Stimulated activated CD4-positive, alpha-beta T cell treated with anti-CD3 and anti-CD28 coated beads, Interleukin-12 subunit alpha, Interleukin-12 subunit beta, amount 100 ng/mL, for 24 hours (primary cell): ENCODE measurements around the gene HDAC4.

Experiments
- DNase-seq, 2 experiments: peaks; one replicate each; pipeline ENCODE4 v3.0.0-alpha.2; 2020; ENCODE audit warnings: low read depth in 2 of 2

The HDAC4 gene

DNA sequence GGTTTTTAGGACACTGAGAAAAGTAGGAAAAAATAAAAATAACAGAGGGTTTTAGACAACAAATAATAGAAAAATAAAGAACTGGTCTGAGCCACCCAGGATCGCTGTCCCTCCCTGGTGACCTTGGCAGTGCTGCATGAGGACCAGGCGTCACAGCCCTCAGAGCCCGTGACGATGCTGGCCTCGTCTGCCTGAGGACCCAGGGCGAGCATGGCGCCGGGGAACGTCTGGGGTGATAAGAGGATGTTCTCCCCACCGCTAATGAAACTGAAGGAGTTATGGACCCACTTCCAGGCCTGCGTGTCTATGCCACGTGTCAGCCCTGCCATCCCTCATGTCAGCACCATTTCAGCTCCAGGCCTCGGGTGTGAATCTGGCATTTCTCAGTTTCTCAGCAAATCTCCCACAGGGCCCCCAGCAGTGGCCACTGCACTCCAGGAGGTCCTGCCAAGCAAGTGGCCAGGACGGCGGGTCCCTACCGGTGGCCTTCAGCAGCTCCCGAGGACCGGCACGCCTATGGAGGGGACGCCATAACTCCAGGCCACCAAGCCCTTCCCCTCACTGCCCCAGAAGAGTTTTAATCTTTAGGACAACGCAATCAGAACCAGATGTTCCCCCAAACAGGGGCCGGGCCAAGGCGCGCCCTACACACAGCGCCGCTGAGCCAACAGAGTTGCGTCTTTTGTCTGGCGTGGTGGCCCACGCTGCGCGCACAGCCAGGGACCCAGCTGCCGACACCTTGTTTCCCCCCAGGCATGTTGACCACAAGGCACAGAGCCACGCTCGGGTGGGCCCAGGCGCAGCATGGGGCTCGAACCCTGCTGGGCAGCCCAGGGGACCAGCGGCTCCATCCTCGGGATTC lies 373.2 kb downstream of the HDAC4 start:
- no peak for DNase-seq

GRCh38 chr2:239026711-239027361 lies 374.0 kb downstream of the HDAC4 start:
- DNase-seq: no peak

GRCh38 chr2:239025951-239026461 lies 374.8 kb downstream of the HDAC4 start:
- DNase-seq: no peak

- no peak for DNase-seq
These were observed 375.6 kb downstream of the HDAC4 start for GRCh38 chr2:239025096-239025801.

GRCh38 chr2:239024226-239024625 lies 376.6 kb downstream of the HDAC4 start:
- no peak for DNase-seq

- no peak for DNase-seq
These were observed 378.2 kb downstream of the HDAC4 start for GRCh38 chr2:239022437-239023260.

DNA sequence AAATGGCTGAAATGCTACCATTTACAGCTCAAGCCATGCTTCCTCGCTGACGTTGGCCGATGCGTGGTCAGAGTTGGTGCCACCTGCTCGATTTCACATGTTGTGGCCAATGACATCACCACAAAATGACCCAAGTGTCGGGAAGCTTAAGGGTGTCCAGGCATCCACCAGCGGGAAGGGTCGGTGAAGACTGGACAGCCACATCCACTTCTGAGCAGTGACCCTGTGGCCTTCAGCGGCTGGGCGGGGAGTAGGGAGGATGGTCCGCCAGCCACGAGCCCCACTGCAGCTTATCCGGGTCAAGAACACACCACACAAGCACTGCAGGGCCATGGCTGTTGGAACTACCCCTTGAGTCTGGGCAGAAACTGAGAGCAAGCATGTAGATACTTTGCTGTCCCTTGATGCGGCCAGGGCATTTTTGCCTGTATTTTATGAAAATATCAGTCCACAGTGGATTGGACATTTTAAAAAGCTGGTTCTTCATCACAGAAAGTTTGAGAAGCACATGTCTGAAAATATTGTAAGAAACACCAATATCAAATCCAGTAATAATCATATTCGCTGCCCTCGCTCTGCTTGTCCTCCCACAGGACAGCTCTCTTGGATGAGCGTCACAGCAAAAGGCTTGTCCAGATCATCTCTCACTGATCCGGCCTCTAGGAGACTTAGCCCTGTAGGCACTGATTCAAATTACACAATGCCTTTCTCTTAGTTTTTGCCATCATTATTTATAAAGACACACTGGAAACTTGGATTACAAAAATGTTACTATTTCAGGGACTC lies 379.0 kb downstream of the HDAC4 start:
- DNase-seq: no peak

DNA sequence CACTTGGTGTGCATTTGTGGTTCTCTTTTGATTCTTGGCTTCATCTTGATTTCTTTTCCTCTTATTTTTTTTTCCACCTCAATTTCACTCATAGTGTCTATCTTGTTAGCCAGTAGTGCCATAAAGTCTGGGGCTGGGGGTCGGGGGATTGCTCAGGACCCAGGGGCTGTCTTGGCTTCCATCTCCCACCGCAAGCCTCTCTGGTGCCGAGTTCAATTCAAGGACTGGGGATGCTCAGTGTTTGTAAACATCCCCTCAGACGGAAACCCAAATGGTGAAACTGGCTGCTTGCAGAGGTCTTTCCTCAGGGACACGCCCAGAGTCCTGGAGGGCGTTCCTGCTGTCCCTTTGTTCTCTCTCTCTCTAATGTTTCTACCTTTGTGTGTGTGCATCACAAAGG lies 379.6 kb downstream of the HDAC4 start:
- DNase-seq: no peak

DNA sequence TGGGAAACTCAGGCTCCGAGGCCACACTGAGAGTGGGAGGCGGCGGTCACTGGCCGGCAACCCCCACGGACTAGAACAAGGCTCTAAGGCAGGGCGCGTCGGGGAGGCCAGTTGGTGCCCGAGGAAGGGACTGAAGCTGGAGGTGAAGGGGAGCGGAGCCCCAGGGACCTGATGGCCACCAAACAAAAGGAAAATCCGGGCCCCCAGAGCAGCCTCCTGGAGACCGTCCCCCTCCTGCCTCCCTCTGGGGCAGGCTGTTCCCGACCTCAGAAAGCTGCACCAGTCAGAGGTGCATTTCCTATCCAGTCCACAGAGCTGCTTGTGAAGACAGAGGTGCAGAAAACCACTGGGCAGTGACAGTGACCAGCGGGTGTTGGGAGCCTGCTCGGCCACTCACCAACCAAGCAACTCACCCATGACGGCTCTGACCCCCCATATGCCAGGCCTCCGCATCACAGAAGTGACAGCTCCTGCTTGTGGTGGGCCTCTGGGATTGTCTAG lies 380.2 kb downstream of the HDAC4 start:
- DNase-seq: no peak

- no peak for DNase-seq
These were observed 381.6 kb downstream of the HDAC4 start for GRCh38 chr2:239019183-239019581.

GRCh38 chr2:239018271-239019182 lies 382.3 kb downstream of the HDAC4 start:
- DNase-seq: no peak

- no peak for DNase-seq
These were observed 383.2 kb downstream of the HDAC4 start for GRCh38 chr2:239017491-239018098.

- no peak for DNase-seq
These were observed 384.7 kb downstream of the HDAC4 start for GRCh38 chr2:239015901-239016675.

- DNase-seq: no peak
These were observed 385.5 kb downstream of the HDAC4 start for GRCh38 chr2:239015218-239015900.

- no peak for DNase-seq
These were observed 386.2 kb downstream of the HDAC4 start for GRCh38 chr2:239014458-239015217.

DNA sequence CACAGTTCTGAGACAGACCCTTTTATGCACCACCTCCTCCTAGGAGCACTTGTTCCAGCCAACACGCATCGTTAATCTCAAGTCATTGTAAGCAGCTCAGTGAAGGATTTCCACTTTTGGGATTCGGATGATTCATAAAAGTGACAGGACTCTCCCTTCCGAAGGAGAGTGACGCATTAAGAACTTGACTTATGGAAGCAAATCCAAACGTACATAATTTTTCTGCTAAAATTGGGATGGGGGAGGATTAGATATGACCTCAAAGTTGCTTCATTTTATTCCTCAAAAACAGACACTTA lies 387.2 kb downstream of the HDAC4 start:
- no peak for DNase-seq
